Stomach smooth muscle (tissue), 2 donors: ENCODE results near the gene RO60.
"Not testable (repeated sequence)": the region's sequence is repeated elsewhere in the genome, so short reads cannot be mapped to it uniquely, and the experiment has no call there.

Experiments used
- H3K27ac ChIP-seq: one replicate; pipeline ENCODE4 v1.7.0; 2013; ENCODE audit warnings: mild to moderate bottlenecking, low read length, inconsistent platforms
- H3K27me3 ChIP-seq, 2 donors: one replicate each; pipeline ENCODE4 v1.7.0; 2013; ENCODE audit warnings: low read length in 2 of 2; ENCODE audit not compliant: insufficient read depth in 2 of 2, control insufficient read depth in 1 of 2
- H3K36me3 ChIP-seq, 2 donors: one replicate each; pipeline ENCODE4 v1.7.0; 2013; ENCODE audit warnings: low read length in 2 of 2; ENCODE audit not compliant: control insufficient read depth in 2 of 2, insufficient read depth in 2 of 2
- H3K4me1 ChIP-seq: one replicate; pipeline ENCODE4 v1.7.0; 2013; ENCODE audit warnings: low read length; ENCODE audit not compliant: control insufficient read depth, insufficient read depth
- H3K4me3 ChIP-seq, 2 donors: one replicate each; pipeline ENCODE4 v1.7.0; 2013; ENCODE audit warnings: low read length in 2 of 2
- H3K9ac ChIP-seq, 2 donors: one replicate each; pipeline ENCODE4 v1.7.0; 2013; ENCODE audit warnings: low read length in 2 of 2, mild to moderate bottlenecking in 1 of 2
- H3K9me3 ChIP-seq, 2 donors: one replicate each; pipeline ENCODE4 v1.7.0; 2013; ENCODE audit warnings: low read length in 2 of 2; ENCODE audit not compliant: control insufficient read depth in 2 of 2
- donor health status: healthy.
- donor health status: Pancreatic carcinoma.

The RO60 gene

DNA sequence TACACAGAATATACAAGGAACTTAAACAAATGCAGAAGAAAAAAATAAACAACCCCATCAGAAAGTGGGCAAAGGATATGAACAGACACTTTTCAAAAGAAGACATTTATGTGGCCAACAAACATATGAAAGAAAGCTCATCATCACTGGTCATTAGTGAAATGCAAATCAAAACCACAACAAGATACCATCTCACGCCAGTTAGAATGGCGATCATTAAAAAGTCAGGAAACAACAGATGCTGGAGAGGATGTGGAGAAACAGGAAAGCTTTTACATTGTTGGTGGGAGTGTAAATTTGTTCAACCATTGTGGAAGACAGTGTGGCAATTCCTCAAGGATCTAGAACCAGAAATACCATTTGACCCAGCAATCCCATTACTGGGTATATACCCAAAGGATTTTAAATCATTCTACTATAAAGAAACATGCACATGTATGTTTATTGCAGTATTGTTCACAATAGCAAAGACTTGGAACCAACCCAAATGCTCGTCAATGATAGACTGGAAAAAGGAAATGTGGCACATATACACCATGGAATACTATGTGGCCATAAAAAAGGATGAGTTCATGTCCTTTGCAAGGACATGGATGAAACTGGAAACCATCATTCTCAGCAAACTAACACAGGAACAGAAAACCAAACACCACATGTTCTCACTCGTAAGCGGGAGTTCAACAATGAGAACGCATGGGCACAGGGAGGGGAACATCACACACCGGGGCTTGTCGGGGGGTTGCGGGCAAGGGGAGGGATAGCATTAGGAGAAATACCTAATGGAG, 26.6 kb upstream of the RO60 start:
- H3K27me3 ChIP-seq, H3K9me3 ChIP-seq, H3K9ac ChIP-seq: not testable (repeated sequence)

GRCh38 chr1:193033610-193034009, 25.8 kb upstream of the RO60 start:
- Histone ChIP-seq H3K36me3 (no peaks in the 10 kb centered on the region), H3K4me3 (no peak overlapping the region), H3K9me3 (no peaks in the 10 kb centered on the region), H3K9ac (no peak overlapping the region), H3K4me1 (no peaks in the 10 kb centered on the region), H3K27me3 (no peaks in the 10 kb centered on the region), H3K27ac (no peak overlapping the region)

More for the DNA sequence above, 26.6 kb upstream of the RO60 start:
- not testable (repeated sequence) for H3K4me1 ChIP-seq, H3K36me3 ChIP-seq, H3K4me3 ChIP-seq, H3K27ac ChIP-seq

- Histone ChIP-seq H3K9ac (no peak overlapping the region), H3K4me3 (no peak overlapping the region), H3K4me1 (no peaks in the 10 kb centered on the region), H3K9me3 (no peaks in the 10 kb centered on the region), H3K27me3 (no peaks in the 10 kb centered on the region), H3K36me3 (no peaks in the 10 kb centered on the region), H3K27ac (no peak overlapping the region)
Observed at GRCh38 chr1:193036337-193037047, 22.9 kb upstream of the RO60 start.

- no peak overlapping the region for H3K9ac ChIP-seq
- no peak overlapping the region for H3K4me3 ChIP-seq
- H3K27me3 ChIP-seq: no peaks in the 10 kb centered on the region
- no peaks in the 10 kb centered on the region for H3K4me1 ChIP-seq
- peaks cover 0 to 5% of the 10 kb centered on the region in 2 donors for H3K36me3 ChIP-seq
- no peaks in the 10 kb centered on the region for H3K9me3 ChIP-seq
- H3K27ac ChIP-seq: no peak overlapping the region
Observed at GRCh38 chr1:193040011-193040410, 19.4 kb upstream of the RO60 start.

DNA sequence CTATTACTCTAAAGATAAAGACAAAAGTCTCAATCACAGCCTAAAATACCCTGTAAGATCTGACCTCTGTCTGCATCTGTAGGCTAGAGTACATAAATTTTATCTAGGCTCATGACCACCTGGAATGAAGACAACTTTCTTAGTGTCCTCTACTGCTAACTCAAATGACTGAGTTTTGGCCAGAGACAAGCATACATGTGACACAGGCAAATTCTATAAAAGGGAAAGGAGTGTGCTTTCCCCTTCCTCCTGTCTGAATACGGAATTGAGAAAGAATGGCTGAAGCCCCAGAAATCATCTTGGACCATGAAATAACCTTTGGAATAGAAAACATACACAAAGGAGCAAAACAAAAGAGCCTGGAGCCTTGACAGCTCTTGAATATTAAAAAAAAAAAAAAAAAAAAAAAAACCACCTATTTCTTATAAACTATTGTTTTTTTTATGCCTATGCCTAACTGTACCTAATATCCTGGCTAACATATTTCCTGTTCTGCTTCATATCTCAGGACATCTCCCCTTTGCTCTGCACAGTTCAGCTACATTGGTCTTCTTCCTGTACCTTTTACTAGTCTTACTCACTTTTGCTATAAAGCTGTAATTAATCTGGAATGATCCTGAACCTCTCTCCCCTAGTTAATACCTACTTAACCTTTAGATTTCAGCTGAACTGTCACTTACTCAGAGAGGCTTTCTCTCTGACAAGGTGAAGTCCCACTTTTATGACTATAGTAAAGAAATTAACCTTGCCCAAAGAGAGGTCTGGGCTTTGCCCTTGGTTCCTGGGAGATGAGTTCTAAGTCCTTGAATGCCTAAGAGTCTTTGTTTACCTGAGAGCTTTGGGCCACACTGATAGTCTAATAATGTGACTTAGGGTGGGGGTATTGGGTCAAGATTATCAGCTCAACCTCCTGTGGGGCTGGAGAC, 16.4 kb upstream of the RO60 start:
- Histone ChIP-seq H3K36me3 (peaks cover 0 to 5% of the 10 kb centered on the region in 2 donors), H3K4me1 (no peaks in the 10 kb centered on the region), H3K27me3 (no peaks in the 10 kb centered on the region), H3K4me3 (no peak overlapping the region), H3K27ac (no peak overlapping the region), H3K9ac (no peak overlapping the region), H3K9me3 (no peaks in the 10 kb centered on the region)

GRCh38 chr1:193048913-193049312, 10.5 kb upstream of the RO60 start:
- H3K36me3 ChIP-seq: peaks cover 4 to 11% of the 10 kb centered on the region in 2 donors
- H3K27ac ChIP-seq, H3K27me3 ChIP-seq, H3K4me1 ChIP-seq, H3K4me3 ChIP-seq, H3K9me3 ChIP-seq, H3K9ac ChIP-seq: not testable (repeated sequence)

- no peak overlapping the region for H3K27ac ChIP-seq
- peaks cover 15% of the 10 kb centered on the region for H3K4me1 ChIP-seq
- no peaks in the 10 kb centered on the region for H3K27me3 ChIP-seq
- H3K36me3 ChIP-seq: peaks cover 0 to 10% of the 10 kb centered on the region in 2 donors
- no peak overlapping the region for H3K9ac ChIP-seq
- no peaks in the 10 kb centered on the region for H3K9me3 ChIP-seq
- no peak overlapping the region for H3K4me3 ChIP-seq
Observed at GRCh38 chr1:193054169-193054675, 5.2 kb upstream of the RO60 start.

DNA sequence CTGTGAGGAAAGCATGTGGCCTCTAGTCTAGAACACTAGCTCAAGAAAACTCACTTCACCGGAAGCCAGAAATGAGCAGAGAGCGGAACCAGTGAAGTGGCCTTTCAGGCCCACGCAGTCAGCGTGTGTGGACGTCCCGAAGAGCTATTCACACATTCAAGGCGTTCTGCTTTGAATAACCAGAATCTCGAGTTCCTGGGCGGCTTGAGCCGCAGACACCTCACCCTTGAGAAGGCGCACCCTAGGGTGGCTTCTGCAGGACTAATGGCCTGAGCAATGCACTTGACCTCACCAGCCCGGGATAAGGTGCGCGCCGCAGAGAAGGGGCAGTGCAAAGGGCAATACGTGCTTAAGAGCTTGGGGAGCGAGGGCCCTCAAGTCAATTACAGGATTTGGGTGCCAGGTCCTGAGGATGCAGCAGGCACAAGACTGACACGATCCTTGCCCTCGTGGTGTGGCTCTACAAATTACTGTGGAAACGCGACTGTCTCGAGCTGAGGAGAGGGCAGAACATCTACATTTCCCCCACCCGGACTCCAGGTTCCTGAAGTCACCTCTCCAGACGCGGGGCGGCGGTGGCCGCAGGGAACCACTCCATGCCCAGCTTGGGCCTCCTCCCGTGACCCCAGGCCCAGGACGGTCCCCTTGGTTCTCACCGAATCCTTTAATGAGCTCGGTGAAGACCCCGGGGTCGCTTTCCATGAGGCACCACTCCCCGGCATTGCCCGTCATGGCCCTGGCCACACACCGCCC, 707 bp upstream of the RO60 start:
- Histone ChIP-seq H3K27ac (peak overlapping the region; percentile 98), H3K9ac (peak overlapping the region; percentile 89 to 96), H3K9me3 (no peaks in the 10 kb centered on the region), H3K4me1 (peaks cover 18% of the 10 kb centered on the region), H3K4me3 (peak overlapping the region; percentile 89 to 90), H3K36me3 (no peaks in the 10 kb centered on the region), H3K27me3 (no peaks in the 10 kb centered on the region)

DNA sequence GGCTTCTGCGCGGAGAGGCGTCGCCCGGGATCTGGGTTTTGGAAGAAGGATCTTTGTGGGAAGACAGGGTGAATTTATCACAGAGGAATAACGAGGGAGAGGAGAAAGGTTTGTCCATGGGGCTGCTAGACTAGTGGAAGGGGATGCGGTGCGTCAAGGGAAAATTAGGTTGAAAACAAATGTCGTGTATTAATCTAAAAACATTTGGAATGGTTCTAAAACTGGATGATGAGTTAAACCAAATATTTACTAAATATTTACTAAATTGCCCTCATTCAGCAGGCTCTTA, 647 bp downstream of the RO60 start:
- no peaks in the 10 kb centered on the region for H3K9me3 ChIP-seq
- no peaks in the 10 kb centered on the region for H3K36me3 ChIP-seq
- H3K9ac ChIP-seq: peak overlapping the region; percentile 89 to 96
- no peaks in the 10 kb centered on the region for H3K27me3 ChIP-seq
- H3K27ac ChIP-seq: peak overlapping the region; percentile 98
- H3K4me1 ChIP-seq: peaks cover 18% of the 10 kb centered on the region
- peak overlapping the region; percentile 89 to 90 for H3K4me3 ChIP-seq

- Histone ChIP-seq H3K9ac (peak overlapping the region; percentile 89 to 96), H3K9me3 (no peaks in the 10 kb centered on the region), H3K27me3 (no peaks in the 10 kb centered on the region), H3K27ac (peak overlapping the region; percentile 98), H3K36me3 (no peaks in the 10 kb centered on the region), H3K4me1 (peaks cover 18% of the 10 kb centered on the region), H3K4me3 (peak overlapping the region; percentile 89 to 90)
Observed at GRCh38 chr1:193060406-193060805, 994 bp downstream of the RO60 start.
